ENCODE results near the gene MTIF3.
A peak's percentile ranks its signal among the peaks of the same experiment; 100 is the strongest.

MTIF3 gene

DNA sequence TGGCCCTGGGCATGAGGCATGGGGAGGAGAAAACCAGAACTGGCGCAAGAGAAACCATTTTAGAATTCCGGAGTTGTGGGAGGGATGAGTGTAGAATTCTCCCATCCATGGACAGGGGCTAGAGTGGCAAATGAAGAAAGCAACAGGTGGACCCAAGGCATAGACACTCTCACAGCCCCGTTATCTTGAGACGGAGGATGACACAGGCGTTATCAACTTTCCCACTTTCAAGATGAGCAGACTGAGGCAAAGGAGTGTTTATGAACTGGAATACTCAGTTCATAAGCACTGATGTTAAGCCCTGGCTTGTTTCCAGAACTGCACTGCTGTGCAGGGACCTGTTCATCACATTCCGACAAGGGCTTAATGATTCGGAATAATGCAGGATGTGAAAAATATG is 27.0 kb downstream of the MTIF3 start:
- H3K36me3 ChIP-seq = no peaks in the 10 kb centered on the region
- TF ChIP-seq CTCF (IDR thresholded peaks at IDR 0.05) = no peak
- H3K27me3 ChIP-seq = no peaks in the 10 kb centered on the region
- peaks cover 46 to 49% of the 10 kb centered on the region in 2 experiments for H3K4me1 ChIP-seq (ENCODE audit: control insufficient read depth in 1 of 2, insufficient read depth in 1 of 2, low read depth in 1 of 2, low read length in 1 of 2)
- no peak overlapping the region for H3K27ac ChIP-seq
- H3K4me3 ChIP-seq (ENCODE audit: low read depth in 1 of 2, low read length in 1 of 2) = peak overlapping the region; percentile 69 to 90
- no peaks in the 10 kb centered on the region for H3K9me3 ChIP-seq

- Histone ChIP-seq H3K27me3 (no peaks in the 10 kb centered on the region), H3K27ac (no peak overlapping the region), H3K4me3 (ENCODE audit: low read depth in 1 of 2, low read length in 1 of 2) (no peak overlapping the region), H3K4me1 (ENCODE audit: control insufficient read depth in 1 of 2, insufficient read depth in 1 of 2, low read depth in 1 of 2, low read length in 1 of 2) (peaks cover 26 to 29% of the 10 kb centered on the region in 2 experiments), H3K9me3 (no peaks in the 10 kb centered on the region), H3K36me3 (no peaks in the 10 kb centered on the region)
- no peak for TF ChIP-seq CTCF (IDR thresholded peaks at IDR 0.05)
Measured at GRCh38 chr13:27421101-27421871, 29.1 kb downstream of the MTIF3 start.

DNA sequence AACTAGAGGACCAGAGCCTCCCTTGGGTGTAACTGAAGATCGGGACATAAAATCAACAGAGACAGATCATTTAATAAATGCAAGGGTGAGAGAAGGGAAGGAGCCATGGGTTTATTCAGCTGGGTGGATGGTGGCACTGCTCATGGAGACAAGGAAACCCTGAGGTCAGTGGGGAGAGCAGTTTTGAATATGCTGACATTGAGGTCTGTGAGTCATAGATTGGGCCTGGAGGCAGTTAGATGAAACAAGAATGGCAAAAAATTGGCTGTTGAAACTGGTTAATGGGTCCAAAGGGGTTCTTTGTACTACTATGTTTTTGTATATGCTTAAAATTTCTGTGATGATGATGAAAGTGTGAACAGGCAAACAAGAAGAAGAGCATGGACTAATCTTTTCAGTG is 31.0 kb downstream of the MTIF3 start:
- no peaks in the 10 kb centered on the region for H3K36me3 ChIP-seq
- no peak for TF ChIP-seq CTCF (IDR thresholded peaks at IDR 0.05)
- H3K4me3 ChIP-seq (ENCODE audit: low read depth in 1 of 2, low read length in 1 of 2) = no peak overlapping the region
- no peaks in the 10 kb centered on the region for H3K9me3 ChIP-seq
- no peaks in the 10 kb centered on the region for H3K27me3 ChIP-seq
- H3K27ac ChIP-seq = no peak overlapping the region
- H3K4me1 ChIP-seq (ENCODE audit: control insufficient read depth in 1 of 2, insufficient read depth in 1 of 2, low read depth in 1 of 2, low read length in 1 of 2) = peaks cover 8 to 11% of the 10 kb centered on the region in 2 experiments

GRCh38 chr13:27415116-27415515 is 35.2 kb downstream of the MTIF3 start:
- Histone ChIP-seq H3K4me1 (ENCODE audit: control insufficient read depth in 1 of 2, insufficient read depth in 1 of 2, low read depth in 1 of 2, low read length in 1 of 2) (no peaks in the 10 kb centered on the region), H3K36me3 (no peaks in the 10 kb centered on the region), H3K27me3 (peaks cover 9% of the 10 kb centered on the region), H3K4me3 (ENCODE audit: low read depth in 1 of 2, low read length in 1 of 2) (no peak overlapping the region), H3K9me3 (no peaks in the 10 kb centered on the region), H3K27ac (no peak overlapping the region)
- TF ChIP-seq CTCF (IDR thresholded peaks at IDR 0.05) = no peak

DNA sequence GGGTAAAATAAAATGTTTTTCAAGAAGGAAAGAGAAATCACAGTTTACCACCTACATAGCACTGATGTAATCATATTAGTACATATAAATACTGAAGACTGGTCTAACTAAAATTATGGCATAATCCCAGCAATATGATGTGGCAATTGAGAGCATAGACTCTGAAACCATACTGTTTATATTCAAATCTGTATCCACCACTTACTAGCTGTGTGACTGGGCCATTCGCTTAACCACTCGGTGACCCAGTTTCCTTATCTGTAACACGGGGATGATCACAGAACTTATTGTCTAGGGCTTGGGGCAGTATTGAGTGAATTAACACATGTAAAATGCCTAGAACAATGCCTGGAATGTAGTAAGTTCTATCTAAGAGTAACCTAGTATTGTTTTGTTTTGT is 39.0 kb downstream of the MTIF3 start:
- Histone ChIP-seq H3K27ac (no peak overlapping the region), H3K36me3 (no peaks in the 10 kb centered on the region), H3K4me3 (ENCODE audit: low read depth in 1 of 2, low read length in 1 of 2) (no peak overlapping the region), H3K4me1 (ENCODE audit: control insufficient read depth in 1 of 2, insufficient read depth in 1 of 2, low read depth in 1 of 2, low read length in 1 of 2) (no peaks in the 10 kb centered on the region), H3K27me3 (peaks cover 9% of the 10 kb centered on the region), H3K9me3 (no peaks in the 10 kb centered on the region)
- no peak for TF ChIP-seq CTCF (IDR thresholded peaks at IDR 0.05)
